GM19468 (cell line): ENCODE data around the gene SPATA3.
"Not testable (repeated sequence)": the region's sequence is repeated elsewhere in the genome, so short reads cannot be mapped to it uniquely, and the experiment has no call there.

Experiments
- ATAC-seq: cut with Tn5 transposase; IDR thresholded peaks from one replicate; pipeline ENCODE4 v1.9.1; 2021; ENCODE audit warnings: mild to moderate bottlenecking, moderate library complexity, moderate number of reproducible peaks; ENCODE audit not compliant: unreplicated experiment; ENCODE audit errors: extremely low read depth

Gene SPATA3

DNA sequence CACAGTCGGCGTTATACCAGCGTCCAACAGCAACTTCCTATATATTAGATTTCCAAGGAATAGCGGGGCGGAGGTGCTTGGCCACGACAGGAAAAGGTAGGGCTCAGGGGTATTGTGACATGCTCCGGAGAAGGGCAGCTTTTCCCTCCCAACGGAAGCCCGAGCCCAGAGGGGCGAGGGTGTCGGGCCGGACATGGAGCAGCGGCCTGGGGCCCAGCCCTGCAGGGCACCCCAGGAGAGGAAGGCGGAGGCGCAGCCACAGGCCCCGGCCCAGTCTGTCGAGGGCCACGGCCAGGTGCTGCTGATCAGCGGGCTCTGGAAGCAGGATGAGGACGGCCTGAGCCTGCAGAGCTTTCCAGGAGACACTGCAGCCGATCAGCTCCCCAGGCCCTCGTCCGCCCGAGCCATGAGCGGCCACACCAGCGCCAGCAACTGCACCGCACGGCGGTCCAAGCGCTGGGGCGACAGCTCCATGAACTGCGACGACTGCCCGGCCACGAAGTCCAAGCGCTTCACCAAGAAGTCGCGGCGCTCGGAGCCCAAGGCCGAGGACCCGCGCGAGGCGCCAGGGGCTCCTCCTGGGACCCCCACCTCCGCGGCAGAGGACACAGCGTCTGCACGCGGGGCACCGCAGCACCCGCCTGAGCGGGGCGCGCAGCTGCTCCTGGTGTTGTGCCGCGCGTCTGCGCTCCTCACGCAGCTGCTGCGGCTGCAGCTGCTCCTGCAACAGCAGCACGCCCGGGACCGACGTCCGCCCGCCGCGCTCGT lies 5.6 kb upstream of the SPATA3 start:
- no peak for ATAC-seq

DNA sequence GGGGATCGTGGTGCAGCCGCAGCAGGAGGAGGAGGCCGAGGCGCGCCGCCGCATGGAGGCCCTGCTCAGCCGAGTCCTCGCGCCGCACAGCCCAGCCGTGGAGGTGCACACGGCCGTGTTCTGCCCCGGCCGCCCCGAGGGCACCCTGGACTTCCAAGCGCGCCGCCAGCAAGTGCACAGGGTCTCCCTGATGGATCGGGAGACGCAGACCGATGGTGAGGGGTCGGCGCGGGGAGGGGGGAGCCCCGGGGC lies 5.1 kb upstream of the SPATA3 start:
- no peak for ATAC-seq

DNA sequence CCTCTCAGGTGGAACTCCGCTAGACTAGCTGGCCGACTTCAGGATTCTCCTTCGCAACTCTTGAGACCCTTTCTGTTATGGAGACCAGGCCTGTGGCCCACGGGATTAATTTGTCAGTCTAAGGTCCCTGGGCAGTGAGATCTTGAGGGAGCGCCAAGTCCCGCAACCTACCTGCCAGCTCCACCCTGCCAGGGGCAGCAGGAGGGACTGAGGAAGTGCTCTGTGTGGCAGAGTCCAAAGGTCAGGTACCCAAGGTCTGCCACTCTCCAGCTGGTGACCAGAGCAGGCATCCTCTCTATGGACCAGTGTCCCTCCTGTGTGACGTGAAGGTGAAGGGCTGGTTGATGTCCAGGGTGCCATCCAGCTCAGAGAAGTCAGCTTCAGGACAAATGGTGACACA lies 4.3 kb upstream of the SPATA3 start:
- ATAC-seq = no peak

GRCh38 chr2:230996661-230997060 lies 740 bp downstream of the SPATA3 start:
- ATAC-seq = no peak

DNA sequence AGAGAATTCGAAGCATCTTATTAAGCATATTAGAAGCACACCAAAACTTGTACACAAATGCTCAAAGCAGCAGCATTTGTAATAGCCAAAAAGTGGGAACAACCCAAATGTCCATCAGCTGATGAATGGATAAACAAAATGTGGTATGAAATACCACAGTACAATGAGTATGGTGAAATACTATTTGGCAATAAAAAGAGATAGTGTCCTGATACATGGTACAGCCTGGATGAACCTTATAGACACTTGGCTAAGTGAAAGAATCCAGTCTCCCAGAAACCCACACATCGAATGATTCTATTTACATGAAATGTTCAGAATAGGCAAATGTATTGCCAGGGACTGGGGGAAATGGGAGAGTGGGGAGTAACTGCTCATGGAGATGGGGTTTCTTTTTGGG lies 3.0 kb downstream of the SPATA3 start:
- no peak for ATAC-seq

DNA sequence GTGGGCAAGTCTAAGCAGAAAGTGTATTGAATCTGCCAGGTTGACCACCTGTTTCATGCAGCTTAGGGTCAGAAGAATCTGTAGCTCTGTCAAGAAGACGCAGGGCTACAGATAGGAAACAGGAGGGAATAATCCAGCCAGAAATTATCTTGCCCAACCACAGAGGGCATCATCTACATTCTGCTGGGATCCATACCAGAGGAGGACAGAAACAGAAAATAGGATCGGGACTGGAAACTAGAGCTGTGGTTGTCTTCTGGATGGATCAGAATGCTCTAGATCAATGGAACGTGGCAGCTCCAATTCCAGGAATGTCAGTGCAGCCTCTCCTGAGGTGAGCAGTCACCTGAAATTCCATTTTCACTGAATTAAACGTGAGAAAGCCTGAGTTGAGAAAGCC lies 3.6 kb downstream of the SPATA3 start:
- ATAC-seq = no peak

GRCh38 chr2:231000211-231000904 lies 4.4 kb downstream of the SPATA3 start:
- no peak for ATAC-seq

GRCh38 chr2:231001036-231001435 lies 5.1 kb downstream of the SPATA3 start:
- ATAC-seq = no peak

DNA sequence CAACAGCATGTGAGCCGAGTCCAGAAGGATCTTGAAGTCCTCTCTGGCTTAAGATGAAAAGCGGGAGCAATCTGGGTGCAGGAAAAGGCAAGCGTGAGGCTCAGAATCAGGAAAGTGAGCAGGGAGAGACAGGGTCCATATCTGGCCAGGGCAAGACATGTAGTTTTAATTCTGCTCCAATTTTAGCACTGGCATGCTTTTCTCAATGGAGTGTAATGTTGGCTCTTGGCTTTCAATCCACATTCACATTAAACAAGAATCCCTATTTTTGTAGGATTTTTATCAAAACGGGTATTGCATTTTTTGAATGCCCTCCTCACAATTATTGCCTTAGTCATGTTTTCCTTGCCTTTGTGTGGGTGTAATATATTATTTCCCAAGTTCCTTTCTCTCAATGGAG lies 6.0 kb downstream of the SPATA3 start:
- no peak for ATAC-seq

DNA sequence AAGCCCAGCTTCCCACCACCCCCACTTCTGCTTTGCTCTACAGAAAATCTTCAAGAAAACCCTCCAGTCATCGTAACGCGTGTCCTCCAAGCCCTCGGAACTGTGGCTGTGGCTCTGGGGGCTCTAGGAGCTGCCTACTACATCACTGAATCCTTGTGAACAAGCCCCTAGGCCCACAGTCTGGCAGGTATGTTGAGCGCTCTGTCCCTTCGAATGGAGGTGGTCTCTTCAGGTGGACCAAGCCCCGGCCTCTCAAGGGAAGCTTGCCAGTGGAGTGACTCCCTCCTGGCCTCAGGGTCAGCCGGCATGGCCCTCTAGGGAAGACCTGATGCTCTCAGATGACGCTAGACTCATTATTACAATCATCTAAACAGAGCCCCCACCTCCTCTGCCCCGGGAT lies 6.7 kb downstream of the SPATA3 start:
- ATAC-seq = no peak

DNA sequence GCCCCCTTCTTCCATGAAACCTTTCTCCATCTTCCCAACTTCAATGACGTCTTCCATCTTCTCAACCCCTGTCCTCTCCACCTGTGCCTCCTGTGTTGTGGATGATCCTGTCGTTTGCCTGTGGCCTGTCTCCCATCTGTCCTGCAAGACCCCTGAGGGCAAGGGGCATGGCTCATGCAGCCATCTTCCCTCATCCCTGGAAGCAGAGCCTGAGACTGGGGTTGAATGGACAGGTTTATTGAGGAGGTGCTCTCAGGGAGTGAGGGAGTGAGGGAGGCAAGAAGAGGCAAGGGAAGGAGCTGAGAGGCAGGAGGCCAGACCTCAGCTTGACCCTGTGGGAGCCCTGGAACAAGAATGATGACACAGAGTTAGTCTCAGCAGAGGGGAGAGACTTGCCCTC lies 7.3 kb downstream of the SPATA3 start:
- no peak for ATAC-seq

DNA sequence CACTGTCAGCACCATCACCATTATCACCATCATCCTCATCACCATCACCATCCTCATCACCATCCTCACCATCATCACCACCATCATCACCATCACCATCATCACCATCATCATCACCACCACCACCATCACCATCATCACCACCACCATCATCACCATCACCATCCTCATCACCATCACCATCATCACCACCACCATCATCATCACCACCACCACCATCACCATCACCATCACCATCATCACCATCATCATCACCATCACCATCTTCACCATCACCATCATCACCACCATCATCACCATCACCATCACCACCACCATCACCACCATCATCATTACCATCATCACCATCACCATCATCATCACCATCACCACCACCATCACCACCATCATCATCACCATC lies 9.0 kb downstream of the SPATA3 start:
- ATAC-seq = not testable (repeated sequence)

GRCh38 chr2:231007286-231008098 lies 11.6 kb downstream of the SPATA3 start:
- ATAC-seq = no peak

DNA sequence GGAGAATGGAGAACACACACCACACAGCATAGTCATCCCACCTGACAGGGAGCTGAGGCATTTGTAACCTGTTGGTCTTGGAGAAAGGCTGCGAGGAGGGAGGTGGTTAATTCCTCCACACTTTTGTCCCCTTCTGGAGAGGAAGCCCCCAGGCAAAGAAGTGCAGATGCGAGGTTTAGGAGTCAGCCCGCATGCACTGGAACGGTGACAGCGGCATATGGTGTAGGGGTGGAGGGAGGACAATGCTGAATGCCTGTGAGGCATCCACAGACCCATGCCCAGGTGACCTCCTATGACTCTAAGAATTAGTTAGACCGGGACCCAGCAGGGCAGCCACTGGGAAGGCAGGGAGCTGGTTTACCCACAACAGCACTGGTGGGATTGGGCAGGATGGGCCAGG lies 12.2 kb downstream of the SPATA3 start:
- no peak for ATAC-seq

DNA sequence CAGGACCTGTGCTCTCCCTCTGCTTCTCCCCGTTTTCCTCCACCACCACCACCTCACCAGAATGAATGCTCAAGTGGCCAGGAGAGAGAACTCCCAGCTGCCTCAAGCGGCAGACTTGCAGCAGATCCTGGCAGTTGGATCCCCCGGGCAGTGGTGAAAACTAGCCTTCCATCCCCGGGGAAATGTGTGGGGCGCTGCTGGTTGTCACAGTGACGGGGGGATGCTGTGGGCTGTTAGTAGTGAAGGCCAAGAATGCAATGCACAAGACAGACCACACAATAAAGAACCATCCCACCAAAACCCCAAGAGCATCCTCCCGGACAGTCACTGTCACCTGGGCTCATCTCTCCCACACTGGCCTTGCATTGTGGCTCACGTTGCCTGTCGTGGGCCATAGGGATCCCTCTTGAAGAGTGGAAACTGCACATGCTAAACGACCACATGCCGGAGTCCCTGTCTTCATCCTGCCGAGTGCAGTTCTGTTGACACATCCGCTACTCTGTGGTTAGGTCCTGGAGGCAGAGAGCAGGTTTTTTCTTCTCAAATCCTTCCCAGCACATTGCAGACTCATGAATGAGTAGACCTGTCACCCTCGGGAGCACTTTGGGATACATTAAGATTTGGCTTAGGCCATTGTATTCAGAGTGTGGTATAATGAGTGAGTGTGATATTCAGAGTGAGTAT lies 13.5 kb downstream of the SPATA3 start:
- no peak for ATAC-seq

DNA sequence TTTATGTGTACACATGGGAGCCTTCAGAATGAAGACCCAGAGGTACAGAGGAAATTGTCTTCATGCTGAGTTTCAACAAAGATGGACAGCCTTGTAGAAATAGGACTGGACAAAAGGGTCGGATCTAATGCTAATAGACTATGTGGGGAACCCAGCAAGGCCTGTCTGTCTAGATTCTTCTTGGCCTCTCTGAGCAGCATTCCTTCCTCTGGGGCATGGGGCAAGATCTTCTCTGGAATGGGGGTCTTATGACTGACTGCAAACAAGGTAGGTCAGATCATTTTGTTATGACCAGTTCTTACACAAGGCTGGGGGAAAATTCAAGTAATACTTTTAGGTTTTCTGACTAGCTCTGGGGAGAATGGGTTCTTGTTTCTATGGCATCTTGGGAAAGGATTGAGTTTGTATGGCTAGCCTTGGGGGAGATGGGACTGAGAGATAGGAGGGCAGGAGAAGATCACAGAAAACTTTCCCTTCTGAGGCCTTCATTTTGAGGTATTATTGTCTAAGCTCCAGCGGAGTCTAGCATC lies 14.3 kb downstream of the SPATA3 start:
- no peak for ATAC-seq

- ATAC-seq = no peak
These were observed 15.6 kb downstream of the SPATA3 start for GRCh38 chr2:231011526-231011925.

GRCh38 chr2:231012463-231012862 lies 16.5 kb downstream of the SPATA3 start:
- no peak for ATAC-seq

DNA sequence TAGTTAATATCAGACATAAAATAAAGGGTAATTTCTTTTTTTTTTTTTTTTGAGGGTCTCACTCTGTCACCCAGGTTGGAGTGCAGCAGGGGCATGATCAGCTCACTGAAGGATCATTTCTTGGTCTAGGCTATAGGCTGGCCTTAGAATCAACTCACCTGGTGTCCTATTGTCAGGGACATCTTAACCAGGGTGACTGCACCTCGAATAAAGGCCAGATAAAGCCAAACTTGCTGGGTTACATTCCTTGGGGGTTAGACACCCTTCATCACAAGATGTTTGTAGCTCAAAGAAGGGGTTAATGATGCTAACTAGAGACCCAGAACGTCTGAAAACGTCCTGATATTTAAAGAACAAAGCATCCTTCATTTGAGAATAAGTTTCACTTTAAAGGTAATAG lies 17.9 kb downstream of the SPATA3 start:
- no peak for ATAC-seq

GRCh38 chr2:231015478-231015877 lies 19.6 kb downstream of the SPATA3 start:
- no peak for ATAC-seq

DNA sequence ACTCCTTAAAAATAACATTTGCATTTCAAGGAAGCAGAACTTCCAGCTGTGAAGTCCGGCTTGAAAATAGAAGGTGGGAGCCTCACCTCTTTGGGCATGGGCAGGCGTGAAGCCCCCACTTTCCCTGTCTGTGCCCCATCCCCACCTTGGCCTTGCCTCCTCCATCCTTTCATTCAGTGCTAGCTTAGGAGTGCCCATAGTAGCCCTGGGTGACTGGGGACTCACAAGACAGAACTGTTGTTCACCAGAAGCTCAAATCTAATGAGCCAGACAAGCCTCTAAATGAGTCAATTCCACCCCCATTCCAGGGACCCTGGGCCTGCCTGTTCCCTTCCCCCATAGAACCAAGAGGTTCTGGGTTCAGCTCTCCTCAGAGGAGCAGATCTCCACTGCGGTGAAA lies 20.0 kb downstream of the SPATA3 start:
- ATAC-seq = no peak
